ENCODE data around the gene DNHD1.
A peak's percentile ranks its signal among the peaks of the same experiment; 100 is the strongest.

Gene DNHD1

DNA sequence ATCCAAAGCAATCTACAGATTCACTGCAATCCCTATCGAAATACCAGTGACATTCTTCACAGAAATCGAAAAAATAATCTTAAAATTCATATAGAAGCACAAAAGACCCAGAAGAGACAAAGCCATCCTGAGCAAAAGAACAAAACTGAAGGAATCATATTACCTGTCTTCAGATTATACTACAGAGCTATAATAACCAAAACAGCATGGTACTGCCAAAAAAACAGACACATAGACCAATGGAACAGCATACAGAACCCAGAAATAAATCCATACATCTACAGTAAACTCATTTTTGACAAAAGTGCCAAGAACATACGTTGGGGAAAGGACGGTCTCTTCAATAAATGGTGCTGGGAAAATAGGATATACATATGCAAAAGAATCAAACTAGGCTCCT is 87.4 kb downstream of the DNHD1 start:
- no peak for DNase-seq (ENCODE audit: low read depth in 2 of 2)
- no peak overlapping the region for H3K4me3 ChIP-seq (replicated peaks in 1 of 2; ENCODE audit: low read depth in 2 of 2, low read length in 2 of 2)
- TF ChIP-seq, protein P1, sequence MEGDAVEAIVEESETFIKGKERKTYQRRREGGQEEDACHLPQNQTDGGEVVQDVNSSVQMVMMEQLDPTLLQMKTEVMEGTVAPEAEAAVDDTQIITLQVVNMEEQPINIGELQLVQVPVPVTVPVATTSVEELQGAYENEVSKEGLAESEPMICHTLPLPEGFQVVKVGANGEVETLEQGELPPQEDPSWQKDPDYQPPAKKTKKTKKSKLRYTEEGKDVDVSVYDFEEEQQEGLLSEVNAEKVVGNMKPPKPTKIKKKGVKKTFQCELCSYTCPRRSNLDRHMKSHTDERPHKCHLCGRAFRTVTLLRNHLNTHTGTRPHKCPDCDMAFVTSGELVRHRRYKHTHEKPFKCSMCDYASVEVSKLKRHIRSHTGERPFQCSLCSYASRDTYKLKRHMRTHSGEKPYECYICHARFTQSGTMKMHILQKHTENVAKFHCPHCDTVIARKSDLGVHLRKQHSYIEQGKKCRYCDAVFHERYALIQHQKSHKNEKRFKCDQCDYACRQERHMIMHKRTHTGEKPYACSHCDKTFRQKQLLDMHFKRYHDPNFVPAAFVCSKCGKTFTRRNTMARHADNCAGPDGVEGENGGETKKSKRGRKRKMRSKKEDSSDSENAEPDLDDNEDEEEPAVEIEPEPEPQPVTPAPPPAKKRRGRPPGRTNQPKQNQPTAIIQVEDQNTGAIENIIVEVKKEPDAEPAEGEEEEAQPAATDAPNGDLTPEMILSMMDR (IDR thresholded peaks at IDR 0.05; ENCODE audit: low read depth, low read length): no peak

DNA sequence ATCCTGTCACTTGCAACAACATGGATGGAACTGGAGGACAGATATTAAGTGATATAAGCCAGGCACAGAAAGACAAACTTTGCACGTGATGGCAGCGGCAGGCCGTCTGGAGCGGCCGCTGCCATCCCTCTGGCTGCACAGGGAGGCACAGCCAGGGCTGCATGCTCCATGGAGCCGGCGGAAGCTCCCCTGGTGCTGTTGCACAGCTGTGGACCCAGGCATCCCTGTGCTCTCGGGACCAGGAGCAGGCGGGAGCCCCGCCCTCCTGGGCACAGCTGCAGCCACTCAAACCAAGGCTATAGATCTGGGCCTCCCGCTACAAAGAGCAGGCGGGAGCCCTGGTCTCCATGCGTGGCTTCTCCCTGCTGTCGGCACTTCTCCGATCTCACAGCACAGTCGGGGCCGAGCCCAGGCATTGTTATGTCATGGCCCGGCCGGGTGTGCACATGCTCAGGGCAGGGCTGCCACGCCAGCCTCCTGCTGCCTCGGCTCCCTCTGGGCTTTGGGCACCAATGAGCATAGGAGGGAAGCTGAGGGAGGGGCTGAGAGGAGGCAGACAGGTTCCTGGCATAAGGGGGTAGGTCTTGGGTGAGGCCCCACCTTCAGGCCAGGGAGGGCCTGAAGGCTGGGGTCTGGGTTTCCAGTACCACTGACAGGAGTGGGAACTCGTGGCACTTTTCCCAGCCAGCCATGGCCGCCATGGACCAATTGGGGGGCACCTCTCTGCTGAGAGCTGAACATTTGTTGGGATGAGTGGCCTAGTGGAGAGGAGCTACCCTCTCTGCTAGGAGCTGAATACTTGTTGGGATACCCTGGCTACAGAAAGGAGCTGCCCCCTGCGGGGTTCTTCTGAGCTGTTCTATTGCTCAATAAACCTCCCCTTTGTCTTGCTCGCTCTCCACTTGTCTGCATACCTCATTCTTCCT is 89.6 kb downstream of the DNHD1 start:
- H3K4me3 ChIP-seq (replicated peaks in 1 of 2; ENCODE audit: low read depth in 2 of 2, low read length in 2 of 2): peak overlapping the region in 1 of 2 donors; percentile 11
- TF ChIP-seq, protein P1 (IDR thresholded peaks at IDR 0.05; ENCODE audit: low read depth, low read length): no peak
- peak in 1 of 2 donors; percentile 53 for DNase-seq (ENCODE audit: low read depth in 2 of 2)

DNA sequence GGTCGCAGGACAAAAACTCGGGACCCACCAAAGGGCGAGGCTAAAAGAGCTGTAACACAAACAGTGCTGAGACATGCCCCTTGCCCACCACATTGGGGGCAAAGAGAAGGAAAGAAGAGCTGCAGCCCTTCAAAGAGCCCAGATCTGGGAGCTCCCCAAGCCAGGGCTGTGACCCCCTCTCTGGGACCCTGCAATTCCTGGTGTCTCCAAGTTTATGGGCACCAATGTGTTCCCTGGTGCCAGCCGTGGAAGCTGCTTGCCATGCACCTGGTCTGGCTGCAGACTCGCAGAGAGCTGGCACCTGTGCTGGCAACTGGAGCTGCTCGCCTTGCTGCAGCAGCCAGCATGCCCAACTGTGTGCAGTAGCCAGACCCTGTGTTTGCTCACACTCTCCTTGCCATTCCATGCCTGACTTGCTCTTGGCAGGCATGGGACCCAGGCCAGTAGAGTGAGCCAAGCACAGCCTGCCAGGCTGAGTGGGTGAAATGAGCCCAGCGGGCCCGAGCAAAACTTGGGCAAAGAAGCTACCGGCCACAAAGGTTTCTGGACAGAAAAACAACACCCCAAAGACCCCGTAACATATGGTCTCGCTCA is 90.4 kb downstream of the DNHD1 start:
- TF ChIP-seq, protein P1 (IDR thresholded peaks at IDR 0.05; ENCODE audit: low read depth, low read length): no peak
- DNase-seq (ENCODE audit: low read depth in 2 of 2): no peak
- H3K4me3 ChIP-seq (replicated peaks in 1 of 2; ENCODE audit: low read depth in 2 of 2, low read length in 2 of 2): no peak overlapping the region

DNA sequence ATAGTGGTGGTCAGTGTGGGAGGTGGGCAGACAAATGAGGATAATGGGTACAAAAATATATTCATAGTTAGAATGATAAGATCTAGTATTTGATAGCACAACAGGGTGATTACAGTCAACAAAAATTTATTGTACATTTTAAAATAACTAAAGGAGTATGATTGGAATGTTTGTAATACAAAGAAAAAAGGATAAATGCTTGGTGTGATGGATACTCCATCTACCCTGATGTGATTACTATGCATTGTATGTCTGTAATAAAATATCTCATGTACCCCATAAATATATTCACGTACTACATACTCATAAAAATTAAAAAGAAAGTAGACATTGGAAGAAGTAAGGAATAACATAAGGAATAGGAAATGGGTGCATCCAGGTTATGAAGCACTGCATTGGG is 90.9 kb downstream of the DNHD1 start:
- no peak overlapping the region for H3K4me3 ChIP-seq (replicated peaks in 1 of 2; ENCODE audit: low read depth in 2 of 2, low read length in 2 of 2)
- TF ChIP-seq, protein P1 (IDR thresholded peaks at IDR 0.05; ENCODE audit: low read depth, low read length): no peak
- no peak for DNase-seq (ENCODE audit: low read depth in 2 of 2)

DNA sequence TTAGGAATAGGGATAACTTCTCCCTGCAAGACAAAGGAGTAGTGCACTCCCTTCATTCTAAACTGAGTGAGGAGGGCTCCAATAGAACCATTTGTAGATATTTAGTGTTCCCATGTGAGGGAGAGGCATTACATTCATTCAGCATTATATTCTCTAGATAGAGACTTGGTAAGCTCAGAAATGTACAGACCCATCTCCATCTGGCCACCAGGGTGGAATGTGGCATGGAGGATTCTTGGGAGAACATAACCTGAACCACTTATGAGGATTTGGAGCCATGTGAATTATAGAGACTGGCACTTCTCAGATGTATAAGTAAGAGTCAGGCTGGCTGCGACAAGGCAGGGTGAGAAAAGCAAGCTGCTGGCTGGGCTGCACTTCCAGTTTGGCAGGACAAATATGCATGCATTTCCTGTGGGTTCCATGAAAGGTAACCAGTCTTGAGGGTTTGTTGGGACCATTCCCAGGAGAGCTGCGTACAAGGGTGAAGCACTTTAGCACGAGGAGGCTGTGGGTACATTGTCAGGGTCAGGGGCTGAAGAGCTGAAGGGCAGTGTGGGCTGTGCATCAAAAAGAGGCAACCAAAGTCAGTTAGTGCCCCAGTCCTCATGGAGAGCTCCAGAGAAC is 97.2 kb downstream of the DNHD1 start:
- no peak overlapping the region for H3K4me3 ChIP-seq (replicated peaks in 1 of 2; ENCODE audit: low read depth in 2 of 2, low read length in 2 of 2)
- TF ChIP-seq, protein P1 (IDR thresholded peaks at IDR 0.05; ENCODE audit: low read depth, low read length): no peak
- DNase-seq (ENCODE audit: low read depth in 2 of 2): peak in 1 of 2 donors; percentile 14

DNA sequence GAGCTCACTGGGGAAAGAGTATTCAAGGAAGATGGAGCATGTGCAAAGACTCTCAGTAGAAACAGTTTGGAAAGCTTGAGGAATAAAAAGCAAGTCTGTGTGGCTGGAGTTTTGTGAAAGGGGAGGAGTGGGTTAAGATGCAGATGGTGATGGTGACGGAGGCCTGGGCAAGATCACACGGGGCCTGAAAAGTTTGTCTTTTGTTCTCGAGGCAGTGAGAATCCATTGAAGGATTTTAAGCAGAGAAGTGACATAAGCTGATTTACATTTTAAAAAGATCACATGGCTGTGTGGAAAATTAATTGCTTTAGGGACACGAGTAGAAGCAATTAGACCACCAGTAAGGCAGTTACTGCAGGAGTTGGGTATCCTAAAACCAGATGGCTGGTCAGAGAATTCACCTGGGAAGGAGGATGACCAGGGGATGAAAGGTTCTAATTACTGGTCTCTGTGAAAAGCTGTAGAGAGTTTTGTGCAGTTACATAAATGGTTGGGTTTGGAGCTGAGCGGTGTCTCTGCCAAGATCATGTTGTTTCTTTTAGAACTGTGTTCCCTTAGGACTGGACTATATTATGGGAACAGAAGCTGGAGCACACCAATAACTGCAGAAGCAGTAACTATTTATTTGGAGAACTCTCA is 99.3 kb downstream of the DNHD1 start:
- DNase-seq (ENCODE audit: low read depth in 2 of 2): no peak
- TF ChIP-seq, protein P1 (IDR thresholded peaks at IDR 0.05; ENCODE audit: low read depth, low read length): no peak
- no peak overlapping the region for H3K4me3 ChIP-seq (replicated peaks in 1 of 2; ENCODE audit: low read depth in 2 of 2, low read length in 2 of 2)

Data from cardiac fibroblast (primary cell).